ENCODE data around the gene SLX4IP.

The SLX4IP gene

DNA sequence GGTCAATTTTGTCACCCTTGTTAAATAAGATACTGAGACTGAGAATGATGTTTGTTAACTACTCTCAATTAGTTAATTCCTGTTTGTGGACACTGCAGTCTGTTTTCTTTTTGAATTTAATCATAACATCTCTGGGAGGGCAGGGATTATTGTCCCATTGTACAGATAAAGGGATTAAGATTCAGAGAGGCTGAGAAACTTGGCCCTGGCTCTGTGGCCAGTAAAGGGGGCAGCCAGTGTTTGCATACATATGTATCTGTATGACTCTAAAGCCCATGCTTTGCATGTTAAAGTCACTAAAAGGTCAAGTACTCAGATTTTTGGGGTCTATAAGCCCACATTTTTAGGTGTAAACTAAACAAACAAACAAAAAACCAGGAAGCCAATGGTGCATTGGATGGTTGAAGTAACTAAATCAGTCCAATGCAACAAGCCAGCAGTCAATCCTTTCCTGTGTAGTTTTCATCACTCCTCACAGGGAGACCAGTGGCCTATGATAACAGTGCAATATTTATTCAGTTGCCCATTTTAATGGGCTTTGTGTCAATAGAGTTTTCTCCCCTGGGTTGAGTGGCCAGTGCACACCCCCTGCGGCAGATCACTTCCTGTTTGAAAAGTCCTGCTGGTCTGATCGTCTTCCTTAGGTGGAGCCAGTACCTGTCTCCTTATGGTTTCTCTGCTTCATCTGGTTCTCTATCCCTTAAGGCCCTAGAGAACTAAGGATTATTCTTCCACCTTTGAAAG, 106.7 kb downstream of the SLX4IP start:
- TF ChIP-seq, protein P1, sequence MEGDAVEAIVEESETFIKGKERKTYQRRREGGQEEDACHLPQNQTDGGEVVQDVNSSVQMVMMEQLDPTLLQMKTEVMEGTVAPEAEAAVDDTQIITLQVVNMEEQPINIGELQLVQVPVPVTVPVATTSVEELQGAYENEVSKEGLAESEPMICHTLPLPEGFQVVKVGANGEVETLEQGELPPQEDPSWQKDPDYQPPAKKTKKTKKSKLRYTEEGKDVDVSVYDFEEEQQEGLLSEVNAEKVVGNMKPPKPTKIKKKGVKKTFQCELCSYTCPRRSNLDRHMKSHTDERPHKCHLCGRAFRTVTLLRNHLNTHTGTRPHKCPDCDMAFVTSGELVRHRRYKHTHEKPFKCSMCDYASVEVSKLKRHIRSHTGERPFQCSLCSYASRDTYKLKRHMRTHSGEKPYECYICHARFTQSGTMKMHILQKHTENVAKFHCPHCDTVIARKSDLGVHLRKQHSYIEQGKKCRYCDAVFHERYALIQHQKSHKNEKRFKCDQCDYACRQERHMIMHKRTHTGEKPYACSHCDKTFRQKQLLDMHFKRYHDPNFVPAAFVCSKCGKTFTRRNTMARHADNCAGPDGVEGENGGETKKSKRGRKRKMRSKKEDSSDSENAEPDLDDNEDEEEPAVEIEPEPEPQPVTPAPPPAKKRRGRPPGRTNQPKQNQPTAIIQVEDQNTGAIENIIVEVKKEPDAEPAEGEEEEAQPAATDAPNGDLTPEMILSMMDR (IDR thresholded peaks at IDR 0.05; ENCODE audit: low read length, missing control alignments) = no peak
- H3K4me3 ChIP-seq (replicated peaks; ENCODE audit: low read depth, low read length) = no peak overlapping the region
- DNase-seq (ENCODE audit: low read depth) = no peak

DNA sequence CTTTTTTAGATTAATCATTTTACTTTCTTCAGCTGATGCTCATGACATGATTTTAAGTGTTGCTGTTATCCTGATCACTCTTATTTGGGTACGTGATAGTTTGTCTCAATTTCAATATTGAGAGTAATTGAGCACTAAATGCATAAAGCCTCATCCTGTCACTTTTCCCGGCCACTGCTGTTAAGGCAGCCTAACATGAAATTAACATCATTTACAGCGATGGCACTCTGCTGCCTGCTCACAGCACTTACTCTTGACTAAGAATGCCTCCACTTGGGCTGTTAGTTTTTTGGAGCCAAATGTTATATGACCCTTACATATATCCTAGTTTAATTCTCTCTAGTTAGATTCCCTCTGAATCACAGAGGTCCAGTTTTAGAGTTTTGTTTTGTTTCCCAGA, 107.3 kb downstream of the SLX4IP start:
- no peak for DNase-seq (ENCODE audit: low read depth)
- TF ChIP-seq, protein P1 (IDR thresholded peaks at IDR 0.05; ENCODE audit: low read length, missing control alignments) = no peak
- no peak overlapping the region for H3K4me3 ChIP-seq (replicated peaks; ENCODE audit: low read depth, low read length)

DNA sequence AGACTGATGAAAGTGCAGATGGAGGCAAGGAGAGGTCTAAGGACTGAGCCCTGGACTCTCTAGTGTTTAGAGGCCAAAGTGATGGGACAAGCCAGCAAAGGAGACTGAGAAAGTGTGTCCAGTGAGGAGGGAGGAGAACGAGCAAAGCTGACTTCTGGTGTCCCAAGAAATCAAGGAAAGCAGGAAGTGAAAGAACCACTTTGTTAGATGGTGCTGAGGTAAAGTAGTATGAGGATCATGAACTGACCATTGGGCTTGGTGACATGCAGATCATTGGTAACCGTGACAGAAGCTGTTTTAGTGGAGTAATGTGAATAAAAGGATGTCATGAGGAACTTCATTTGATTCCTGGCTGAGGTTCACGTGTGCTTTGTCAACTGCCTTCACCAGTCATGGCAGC, 108.4 kb downstream of the SLX4IP start:
- TF ChIP-seq, protein P1 (IDR thresholded peaks at IDR 0.05; ENCODE audit: low read length, missing control alignments) = no peak

DNA sequence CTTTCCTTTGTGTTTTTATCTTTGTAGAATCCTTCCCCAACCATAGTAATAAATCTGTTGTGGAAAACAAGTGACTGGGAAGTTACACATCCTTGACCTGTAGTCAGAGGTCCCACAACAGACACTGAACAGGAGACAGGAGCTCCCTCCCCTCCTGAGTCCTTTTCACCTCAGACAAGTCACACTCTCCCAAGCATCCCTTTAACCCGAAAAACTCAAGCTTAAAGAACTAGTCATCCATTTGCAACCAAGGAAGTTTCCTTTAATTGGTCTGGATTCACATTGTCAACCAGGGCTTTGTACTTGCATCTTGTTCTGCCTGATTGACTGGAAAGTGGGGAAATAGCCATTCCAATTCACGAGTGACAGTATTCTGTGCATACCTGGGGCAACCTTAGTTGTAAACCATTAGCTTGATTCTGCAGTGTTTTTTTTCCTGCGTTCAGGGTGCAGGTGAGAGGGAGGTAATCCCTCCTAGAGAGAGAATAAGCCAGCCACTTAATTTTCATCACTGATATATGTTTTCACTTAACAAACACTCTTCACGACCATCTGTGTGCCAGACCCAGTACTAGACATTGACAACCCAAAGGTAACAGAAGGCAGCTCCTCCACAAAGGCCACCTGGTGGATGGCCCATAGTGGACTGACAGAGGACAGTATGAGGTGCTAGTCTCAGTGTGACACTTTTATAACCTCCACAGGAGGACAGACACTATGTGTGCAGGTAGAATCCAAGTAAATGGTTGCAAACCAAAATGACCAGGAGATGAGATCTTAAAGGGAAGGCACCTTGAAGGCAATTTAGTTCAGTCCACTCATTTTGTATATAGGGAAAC, 112.4 kb downstream of the SLX4IP start:
- no peak overlapping the region for H3K4me3 ChIP-seq (replicated peaks; ENCODE audit: low read depth, low read length)
- TF ChIP-seq, protein P1 (IDR thresholded peaks at IDR 0.05; ENCODE audit: low read length, missing control alignments) = no peak
- no peak for DNase-seq (ENCODE audit: low read depth)

More for the DNA sequence above, 108.4 kb downstream of the SLX4IP start:
- DNase-seq (ENCODE audit: low read depth) = no peak
- no peak overlapping the region for H3K4me3 ChIP-seq (replicated peaks; ENCODE audit: low read depth, low read length)

DNA sequence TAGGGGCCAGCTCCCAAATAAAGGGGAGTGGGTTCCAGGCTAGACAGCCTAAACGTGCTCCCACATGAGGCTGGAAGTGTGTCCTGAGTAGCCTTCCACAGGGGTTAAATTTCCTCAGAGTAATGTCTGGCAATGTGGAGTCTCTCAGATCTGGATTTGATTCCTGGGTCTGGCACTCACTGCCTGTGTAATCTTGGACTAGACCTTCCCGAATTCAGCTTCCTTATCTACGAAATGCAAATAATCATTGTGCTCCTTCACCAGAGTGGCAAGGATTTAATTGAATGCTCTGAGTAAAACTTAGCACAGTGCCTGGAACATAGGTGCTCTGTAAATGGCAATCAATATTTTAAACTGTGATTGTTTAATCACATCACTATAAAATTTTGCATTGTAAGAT, 114.4 kb downstream of the SLX4IP start:
- TF ChIP-seq, protein P1 (IDR thresholded peaks at IDR 0.05; ENCODE audit: low read length, missing control alignments) = no peak
- no peak overlapping the region for H3K4me3 ChIP-seq (replicated peaks; ENCODE audit: low read depth, low read length)
- DNase-seq (ENCODE audit: low read depth) = no peak

DNA sequence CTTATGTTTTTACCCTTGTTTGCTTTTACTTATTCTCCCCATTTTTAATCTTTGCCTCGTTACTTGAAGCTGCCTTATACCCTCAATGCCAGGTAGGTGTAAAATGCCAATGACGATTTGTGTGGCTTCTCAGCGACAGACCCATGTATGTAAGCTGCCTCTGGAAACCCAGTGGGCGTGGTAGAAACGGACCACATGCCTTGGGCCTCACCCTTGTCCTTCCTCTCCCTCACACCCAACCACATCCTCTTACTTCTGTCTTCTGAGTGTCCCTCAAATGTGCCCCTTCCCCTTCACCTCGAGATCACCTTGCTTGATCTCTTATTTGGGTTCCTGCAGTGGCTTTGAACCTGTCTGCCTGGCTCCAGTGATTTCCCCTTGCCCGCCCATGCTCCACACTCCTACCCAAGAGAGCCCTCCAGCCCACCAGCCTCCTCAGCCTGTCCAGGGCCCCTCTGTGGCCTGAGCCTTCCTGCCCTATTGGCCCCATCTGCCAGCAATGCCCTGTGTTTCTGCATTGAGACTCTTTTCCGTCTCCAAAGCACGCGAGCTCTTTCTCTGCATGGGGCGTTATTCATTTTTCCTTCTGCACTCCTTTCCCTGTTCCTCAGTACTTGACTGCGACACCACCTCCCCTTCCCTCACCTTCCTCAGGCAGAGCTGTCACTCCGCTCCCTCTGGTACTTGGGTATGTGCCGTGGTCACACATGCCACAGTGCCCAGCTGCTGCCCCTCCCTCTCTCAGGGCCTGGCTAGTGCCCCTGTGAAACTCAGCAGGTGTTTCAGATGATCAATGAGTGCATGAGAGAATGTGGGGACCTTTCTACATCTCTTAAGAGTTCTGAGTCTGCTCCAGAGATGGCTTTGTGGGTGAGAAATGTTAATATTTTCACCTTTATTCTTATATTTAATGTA, 115.4 kb downstream of the SLX4IP start:
- no peak for DNase-seq (ENCODE audit: low read depth)

More for the DNA sequence above, 115.4 kb downstream of the SLX4IP start:
- H3K4me3 ChIP-seq (replicated peaks; ENCODE audit: low read depth, low read length) = no peak overlapping the region
- TF ChIP-seq, protein P1 (IDR thresholded peaks at IDR 0.05; ENCODE audit: low read length, missing control alignments) = no peak

Data from fibroblast of pulmonary artery (primary cell).